GM21528 (cell line): Measurements from ENCODE around the gene ACTL10.
"Not testable (repeated sequence)": the region's sequence is repeated elsewhere in the genome, so short reads cannot be mapped to it uniquely, and the experiment has no call there.

ENCODE experiments used
- ATAC-seq: cut with Tn5 transposase; IDR thresholded peaks from one replicate; pipeline ENCODE4 v1.9.1; 2021; ENCODE audit warnings: mild to moderate bottlenecking, moderate library complexity; ENCODE audit not compliant: unreplicated experiment, low FRiP score

ACTL10 gene

DNA sequence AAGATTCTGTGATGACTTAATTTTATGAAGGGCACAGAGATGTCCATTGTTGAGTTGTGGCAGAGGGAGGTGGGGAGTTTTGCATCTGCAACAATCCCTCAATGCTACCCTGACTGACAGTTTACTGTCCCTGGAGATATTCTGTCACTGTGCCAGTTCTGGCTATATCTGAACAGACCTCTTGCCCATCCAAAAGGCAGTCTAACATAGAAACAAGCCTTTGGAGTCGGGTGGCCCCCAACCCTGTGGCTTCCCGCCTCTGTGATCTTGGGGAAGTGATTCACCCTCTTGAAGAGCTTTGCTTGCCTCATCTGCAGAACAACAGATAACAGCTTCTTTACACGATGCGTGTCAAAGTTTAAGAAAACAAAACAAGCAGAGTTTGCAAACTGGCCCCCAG, 23.2 kb downstream of the ACTL10 start:
- no peak for ATAC-seq

DNA sequence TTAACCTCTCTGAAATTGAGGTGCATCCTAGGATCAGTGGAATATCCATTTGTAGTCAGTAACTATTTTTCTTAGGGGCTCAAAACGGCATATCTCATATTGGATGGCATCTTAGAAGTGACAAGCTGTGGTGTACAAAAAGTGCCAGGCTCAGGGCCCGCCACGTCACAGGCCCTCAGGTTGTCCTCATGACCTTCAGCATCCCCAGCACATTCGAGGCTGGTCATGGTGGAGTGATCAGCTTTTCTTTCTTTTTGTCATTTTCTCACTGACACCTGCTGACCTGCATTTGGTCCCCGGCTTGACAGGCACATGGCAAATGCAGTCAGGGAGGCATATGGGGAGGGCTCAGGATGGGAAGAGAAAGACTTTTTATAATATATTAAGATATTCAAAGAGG, 26.5 kb downstream of the ACTL10 start:
- ATAC-seq = no peak

DNA sequence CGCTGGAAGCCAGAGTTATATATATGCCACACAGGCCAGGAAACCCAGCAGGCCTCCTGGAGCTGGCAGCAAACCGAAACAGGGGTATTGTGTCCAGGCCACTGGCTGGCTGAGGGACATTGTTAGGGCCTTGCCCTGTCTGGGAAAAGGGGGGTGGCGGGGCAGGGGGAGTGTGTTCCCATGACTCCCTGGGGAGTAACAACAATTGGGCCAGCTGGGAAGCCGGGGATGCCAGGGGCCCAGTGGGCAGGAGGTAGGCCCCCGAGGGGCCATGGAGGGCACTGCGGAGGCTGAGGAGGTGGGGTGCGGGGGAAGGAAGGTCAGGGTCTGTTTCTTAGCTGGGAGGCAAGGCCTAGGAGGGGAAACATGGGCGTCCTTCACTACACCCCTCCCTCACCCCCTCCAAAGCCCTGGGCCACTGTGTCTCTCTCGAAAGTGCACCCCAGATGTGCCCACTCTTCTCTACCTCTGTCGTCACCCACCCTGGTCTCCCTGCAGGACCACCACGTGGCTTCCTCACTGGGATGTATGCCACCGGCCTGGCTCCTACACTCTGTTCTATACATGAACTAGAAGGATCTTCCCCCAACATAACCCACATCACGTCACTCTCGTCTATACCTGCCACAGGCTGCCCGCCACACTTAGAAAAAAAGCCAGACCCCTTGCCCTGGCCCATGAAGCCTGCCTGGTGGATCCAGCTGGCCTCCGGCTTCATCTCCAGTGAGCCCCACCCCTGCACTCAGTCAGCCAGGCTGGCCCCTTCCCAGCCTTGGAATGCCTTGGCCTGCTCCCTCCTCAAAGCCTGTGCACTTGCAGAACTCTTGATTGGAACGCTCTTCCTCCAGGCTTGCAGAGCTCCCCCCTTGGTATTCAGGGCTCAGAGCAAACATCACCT, 27.2 kb downstream of the ACTL10 start:
- ATAC-seq = no peak

DNA sequence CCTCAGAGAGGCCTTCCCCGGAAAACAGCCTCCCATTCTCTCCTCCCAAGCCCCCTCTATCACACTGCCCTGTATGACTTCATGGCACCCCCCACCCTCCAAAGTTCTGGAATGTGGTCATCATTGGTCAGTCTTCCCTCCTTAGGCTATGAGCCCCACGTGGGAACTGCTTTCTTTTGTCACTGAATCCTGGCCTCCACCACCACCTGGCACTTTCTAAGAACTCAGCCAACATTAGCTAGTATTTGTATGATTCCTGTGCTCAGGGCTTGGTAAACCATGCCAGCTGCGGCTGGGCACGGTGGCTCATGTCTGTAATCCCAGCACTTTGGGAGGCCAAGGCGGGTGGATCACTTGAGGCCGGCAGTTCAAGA, 27.9 kb downstream of the ACTL10 start:
- ATAC-seq = no peak

DNA sequence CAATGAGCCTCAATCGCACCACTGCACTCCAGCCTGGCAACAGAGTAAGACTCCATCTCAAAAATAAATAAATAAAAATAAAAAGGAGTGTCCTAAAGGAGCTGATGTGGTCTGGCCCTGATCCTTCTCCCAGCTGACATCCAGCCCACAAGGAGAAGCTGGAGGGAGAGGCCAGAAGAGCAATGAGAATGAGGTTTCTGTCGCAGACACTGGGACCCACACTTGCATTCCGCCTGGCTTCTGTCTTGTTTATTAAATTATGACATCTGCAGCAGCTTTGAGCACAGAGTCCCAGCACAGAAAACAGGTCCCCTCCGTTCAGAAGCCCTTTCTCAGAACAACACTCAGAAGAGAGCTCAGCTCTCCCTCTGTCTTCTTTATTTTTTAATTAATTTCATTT, 29.7 kb downstream of the ACTL10 start:
- no peak for ATAC-seq

DNA sequence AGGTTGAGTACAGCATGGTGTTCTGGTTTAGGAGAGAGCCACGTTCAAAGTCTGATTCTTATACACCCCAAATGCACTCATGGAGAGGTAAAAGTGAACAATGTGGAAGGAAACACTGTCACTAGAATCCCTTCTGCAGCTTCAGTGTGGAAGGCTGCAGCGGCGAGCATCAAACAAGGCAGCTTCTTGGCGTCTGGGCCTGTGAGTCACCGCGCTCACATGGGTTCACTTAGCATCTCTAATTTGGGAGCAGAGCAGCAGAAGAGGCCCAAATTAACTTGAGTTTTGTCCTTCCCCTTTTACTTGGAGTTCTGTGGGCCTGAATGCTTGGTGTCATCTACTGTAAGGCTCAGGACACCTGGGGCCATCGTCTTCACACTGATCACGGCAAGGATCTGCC, 30.4 kb downstream of the ACTL10 start:
- ATAC-seq = no peak

DNA sequence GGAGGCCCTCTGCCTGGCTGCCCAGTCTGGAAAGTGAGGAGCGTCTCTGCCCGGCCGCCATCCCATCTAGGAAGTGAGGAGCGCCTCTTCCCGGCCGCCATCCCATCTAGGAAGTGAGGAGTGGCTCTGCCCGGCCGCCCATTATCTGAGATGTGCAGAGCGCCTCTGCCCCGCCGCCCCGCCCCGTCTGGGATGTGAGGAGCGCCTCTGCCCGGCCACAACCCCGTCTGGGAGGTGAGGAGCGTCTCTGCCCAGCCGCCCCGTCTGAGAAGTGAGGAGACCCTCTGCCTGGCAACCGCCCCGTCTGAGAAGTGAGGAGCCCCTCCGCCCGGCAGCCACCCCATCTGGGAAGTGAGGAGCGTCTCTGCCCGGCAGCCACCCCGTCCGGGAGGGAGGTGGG, 32.2 kb downstream of the ACTL10 start:
- not testable (repeated sequence) for ATAC-seq

DNA sequence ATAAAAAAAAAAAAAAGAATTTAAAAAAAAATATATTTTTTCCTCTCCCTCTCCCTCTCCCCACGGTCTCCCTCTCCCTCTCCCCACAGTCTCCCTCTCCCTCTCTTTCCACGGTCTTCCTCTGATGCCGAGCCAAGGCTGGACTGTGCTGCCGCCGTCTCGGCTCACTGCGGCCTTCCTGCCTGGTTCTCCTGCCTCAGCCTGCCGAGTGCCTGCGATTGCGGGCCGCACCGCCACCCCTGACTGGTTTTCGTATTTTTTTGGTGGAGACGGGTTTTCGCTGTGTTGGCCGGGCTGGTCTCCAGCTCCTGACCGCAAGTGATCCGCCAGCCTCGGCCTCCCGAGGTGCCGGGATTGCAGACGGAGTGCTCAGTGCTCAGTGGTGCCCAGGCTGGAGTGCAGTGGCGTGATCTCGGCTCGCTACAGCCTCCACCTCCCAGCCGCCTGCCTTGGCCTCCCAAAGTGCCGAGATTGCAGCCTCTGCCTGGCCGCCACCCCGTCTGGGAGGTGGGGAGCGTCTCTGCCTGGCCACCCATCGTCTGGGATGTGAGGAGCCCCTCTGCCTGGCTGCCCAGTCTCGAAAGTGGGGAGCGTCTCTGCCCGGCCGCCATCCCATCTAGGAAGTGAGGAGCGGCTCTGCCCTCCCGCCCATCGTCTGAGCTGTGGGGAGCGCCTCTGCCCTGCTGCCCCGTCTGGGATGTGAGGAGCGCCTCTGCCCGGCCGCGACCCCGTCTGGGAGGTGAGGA, 34.1 kb downstream of the ACTL10 start:
- ATAC-seq = not testable (repeated sequence)

DNA sequence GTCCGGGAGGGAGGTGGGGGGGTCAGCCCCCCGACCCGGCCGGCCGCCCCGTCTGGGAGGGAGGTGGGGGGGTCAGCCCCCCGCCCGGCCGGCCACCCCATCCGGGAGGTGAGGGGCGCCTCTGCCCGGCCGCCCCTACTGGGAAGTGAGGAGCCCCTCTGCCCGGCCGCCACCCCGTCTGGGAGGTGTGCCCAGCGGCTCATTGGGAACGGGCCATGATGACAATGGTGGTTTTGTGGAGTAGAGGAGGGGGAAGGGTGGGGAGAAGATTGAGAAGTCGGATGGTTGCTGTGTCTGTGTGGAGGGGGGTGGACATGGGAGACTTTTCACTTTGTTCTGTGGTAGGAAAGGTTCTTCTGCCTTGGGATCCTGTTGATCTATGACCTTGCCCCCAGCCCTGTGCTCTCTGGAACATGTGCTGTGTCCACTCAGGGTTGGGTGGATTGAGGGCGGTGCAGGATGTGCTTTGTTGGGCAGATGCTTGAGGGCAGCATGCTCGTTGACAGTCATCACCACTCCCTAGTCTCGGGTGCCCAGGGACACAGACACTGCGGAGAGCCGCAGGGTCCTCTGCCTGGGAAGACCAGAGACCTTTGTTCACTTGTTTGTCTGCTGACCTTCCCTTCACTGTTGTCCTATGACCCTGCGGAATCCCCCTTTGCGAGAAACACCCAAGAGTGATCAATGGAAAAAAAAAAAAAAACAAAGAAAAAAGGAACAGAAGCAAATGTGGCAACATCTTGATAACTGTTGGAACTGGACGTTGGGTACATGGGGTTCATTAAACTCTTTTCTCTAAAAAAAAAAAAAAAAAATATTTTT, 35.1 kb downstream of the ACTL10 start:
- no peak for ATAC-seq

DNA sequence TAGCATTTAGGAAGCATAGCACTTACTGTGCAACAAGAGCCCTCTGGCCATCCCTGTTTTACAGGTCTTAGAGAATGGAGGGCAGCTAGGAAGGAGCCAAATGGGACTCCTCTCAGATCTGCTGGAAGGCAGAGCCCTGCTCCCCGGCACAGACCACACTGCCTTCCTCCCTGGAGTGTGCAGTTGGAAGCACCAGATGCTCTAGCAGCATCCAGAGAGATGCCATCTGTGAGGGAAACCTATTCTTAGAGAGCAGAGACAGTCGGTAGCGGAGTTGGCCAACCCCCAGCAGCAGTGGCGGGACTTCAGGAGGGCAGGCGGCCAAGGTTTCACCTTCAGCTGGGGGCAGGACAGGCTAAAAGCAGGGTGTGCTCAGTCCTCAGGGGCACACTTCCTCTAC, 36.1 kb downstream of the ACTL10 start:
- ATAC-seq = no peak

DNA sequence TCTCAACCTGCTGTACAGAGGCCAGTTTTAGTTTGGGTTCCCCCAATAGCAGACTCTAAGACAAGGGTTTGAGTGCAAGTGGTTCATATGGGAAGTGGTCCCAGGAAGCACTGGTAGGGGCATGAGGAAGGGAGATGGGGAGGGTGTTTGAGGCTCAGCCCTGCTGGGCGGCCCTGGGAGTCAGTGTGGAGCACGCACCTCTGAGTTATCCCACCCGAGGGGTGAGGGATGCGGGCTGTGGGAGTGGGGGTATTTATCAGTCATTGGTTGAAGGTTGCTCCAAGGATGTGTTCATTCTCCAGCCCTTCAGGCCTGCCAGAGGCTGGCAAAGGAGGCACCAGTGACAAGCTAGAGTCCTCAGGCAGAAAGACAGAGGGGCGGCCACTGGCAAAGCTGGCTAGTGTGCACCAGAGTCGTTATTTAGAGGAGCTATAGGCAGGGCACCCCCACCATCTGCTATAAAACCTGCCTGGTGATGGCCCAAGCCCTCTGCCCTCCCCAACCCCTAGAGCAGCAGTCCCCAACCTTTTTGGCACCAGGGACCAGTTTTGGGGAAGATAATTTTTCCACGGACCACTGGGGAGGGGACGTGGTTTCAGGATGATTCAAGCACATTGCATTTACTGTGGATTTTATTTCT, 36.9 kb downstream of the ACTL10 start:
- no peak for ATAC-seq

DNA sequence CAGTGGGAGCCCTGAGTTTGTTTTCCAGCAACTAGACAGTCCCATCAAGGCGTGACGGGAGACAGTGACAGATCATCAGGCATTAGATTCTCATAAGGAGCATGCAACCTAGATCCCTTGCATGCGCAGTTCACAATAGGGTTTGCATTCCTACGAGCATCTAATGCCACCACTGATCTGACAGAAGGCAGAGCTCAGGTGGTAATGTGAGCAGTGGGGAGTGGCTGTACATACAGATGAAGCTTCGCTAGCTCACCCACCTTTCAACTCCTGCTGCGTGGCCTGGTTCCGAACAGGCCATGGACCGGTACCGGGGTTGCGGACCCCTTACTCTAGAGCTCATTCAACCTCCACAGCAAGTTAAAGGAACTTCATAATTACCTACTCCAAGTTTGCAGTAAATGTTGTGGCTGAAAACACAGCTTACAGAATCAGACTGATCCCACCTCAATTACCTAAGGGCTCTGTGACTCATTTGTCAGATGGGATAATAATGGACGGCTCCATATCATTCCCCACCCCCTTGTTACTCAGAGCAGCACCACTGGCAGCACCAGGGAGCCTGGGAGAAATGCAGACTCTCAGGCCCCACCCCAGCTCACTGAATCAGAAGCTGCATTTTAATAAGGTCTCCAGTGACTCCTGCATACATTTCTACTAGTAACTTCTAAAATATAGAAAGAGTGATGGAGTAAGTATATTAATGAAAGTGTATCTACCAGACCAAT, 37.6 kb downstream of the ACTL10 start:
- no peak for ATAC-seq

DNA sequence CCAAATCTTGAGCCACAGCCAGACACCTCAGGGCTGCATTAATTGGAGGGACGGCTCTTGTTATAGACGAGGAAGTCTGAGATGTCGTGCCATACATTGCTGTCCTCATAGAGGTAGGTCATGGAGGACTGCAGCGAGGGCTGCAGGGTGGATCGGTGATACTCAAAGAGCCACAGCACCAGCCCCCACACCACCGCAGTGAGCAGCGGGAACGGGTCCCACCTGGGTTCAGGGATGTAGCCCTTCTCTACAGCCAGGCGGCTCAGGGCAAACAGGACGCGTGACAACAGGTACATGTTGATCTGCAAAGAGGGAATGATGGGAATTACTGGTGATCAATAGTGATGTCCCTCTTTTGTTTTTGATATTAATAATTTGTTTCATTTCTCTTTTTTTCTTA, 40.9 kb downstream of the ACTL10 start:
- ATAC-seq = no peak

DNA sequence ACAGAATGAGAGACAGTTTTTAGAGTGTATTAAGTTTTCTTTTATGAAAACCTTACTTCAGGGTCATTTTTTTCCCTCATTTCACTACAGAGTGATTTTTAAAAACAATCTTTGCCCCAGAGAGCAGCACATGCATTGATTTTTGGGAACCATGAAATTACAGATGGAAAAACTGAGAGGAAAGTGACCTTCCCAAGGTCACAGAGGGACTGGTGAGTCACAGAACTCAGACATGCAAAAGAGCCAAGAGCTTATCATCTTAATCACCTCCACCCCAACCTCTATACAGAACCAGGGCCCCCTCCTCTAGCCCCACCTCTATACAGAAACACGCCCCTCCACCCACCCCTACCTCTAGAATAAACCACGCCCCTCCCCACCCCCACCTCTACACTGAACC, 42.7 kb downstream of the ACTL10 start:
- no peak for ATAC-seq

DNA sequence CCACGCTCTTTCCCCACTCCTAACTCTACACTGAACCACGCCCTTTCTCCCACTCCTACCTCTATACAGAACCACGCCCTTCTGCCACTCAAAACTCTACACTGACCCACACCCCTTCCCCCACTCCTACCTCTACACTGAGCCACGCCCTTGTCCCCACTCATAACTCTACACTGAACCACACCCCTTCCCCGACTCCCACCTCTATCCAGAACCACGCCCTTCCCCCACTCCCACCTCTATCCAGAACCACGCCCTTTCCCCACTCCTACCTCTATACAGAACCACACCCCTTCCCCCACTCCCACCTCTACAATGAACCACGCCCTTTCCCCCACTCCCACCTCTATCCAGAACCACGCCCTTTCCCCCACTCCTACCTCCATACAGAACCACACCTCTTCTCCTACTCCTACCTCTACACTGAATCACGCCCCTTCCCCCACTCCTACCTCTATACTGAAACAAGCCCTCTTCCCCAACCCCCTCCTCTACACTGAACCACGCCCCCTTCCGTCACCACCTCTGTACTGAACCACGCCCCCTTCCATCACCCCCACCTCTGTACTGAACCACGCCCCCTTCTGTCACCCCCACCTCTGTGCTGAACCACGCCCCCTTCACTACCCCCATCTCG, 43.3 kb downstream of the ACTL10 start:
- ATAC-seq = no peak

DNA sequence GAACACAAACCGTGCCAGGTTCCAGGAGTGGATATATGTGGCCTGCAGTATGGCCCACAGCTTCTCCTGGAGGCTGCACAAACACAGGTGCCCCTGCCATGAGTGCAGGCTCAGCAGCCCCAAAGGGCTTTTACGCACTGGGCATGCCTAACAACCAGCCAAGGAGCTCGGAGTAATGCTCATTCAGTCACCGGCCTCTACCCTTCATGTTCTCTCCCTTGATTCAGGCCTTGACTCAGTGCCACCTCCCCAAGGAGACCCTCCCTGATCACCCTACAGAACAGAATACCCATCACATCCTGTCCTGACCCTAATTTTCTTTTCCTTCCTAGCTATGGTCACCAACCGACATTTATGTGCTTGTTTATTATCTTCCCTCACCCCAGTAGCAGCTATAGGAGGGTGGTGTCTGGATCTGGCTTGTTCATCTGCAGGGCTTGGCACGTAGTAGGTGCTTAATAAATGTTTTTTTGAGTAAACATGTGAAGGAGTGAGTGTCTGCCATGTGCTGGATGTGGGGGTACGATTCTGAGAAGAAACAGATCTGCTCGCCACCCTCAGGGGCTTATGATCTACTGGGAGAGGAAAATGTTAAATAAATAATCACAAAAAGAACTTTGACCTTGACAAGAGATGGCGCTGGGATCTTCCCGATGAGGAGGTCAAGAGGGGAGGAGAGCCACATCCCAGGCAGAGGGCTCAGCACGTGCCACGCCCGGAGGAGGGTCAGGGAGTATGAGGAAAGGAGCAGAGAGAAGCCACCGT, 44.1 kb downstream of the ACTL10 start:
- ATAC-seq = no peak

DNA sequence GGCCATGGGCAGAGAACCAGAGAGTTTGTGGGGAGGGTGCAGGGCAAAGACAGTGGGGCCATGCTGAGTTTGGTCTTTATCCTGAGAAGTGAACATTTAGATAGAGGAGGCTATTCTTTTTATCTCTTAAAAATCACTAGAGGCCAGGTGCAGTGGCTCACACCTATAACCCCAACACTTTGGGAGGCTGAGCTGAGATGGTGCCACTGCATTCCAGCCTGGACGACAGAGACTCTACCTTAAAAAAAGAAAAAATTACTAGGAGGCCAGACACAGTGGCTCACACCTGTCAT, 44.6 kb downstream of the ACTL10 start:
- no peak for ATAC-seq

DNA sequence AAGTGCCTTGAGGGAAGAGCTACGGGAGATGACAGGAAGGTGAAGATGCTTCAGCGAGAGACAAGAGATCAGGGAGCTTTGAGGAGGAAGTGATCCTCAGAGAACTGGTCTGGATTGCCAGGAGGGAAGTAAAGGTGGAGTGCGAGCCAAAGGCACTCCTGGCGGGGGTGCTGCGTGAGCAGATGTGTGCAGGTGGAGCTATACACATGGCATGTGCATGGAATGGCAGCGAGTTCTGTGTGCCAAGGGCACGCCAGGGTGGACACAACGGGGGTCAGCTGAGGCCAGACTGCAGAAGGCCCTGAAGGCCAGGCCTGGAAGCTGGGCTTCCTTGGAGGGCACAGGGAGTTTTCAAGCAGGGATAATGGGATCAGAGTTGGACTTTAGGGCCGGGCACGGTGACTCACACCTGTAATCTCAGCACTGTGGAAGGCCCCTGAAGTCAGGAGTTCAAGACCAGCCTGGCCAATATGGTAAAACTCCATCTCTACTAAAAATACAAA, 47.2 kb downstream of the ACTL10 start:
- no peak for ATAC-seq

DNA sequence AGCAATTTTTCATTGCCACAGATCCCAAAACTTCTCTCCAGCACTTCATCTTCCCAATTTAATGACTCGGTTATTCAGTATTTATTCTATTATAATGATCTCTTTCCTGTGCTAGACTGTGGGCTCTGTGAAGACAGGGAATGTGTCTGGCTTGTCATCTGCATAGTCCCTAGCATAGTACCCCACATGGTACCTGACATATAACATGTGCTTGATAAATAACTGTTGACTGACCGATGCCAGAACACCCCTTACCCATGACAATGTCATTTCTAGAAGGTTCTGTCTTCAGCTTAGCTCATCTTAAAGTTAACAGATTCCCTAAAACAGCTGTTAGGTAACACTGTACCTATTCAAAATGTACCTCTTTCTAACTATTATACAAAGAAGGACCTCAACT, 49.8 kb downstream of the ACTL10 start:
- no peak for ATAC-seq
